GM19239 (cell line): Measurements from ENCODE around the gene GLIS2.
"Not testable (repeated sequence)": the region's sequence is repeated elsewhere in the genome, so short reads cannot be mapped to it uniquely, and the experiment has no call there.

Source experiments
- DNase-seq: peaks from one replicate; pipeline ENCODE4 v3.0.0; 2011; ENCODE audit warnings: low spot score; ENCODE audit not compliant: insufficient read length
- FAIRE-seq: peaks from 2 replicates; lab custom pipeline; 2011; peaks lifted over from hg19 to GRCh38; lab: Jason Lieb, UNC

Gene GLIS2

GRCh38 chr16:4332623-4333307 lies 16.9 kb downstream of the GLIS2 start:
- DNase-seq: no peak
- no peak for FAIRE-seq

- FAIRE-seq (no peak), DNase-seq (no peak)
These were observed 17.4 kb downstream of the GLIS2 start for GRCh38 chr16:4333308-4333638.

GRCh38 chr16:4333714-4334113 lies 17.8 kb downstream of the GLIS2 start:
- not testable (repeated sequence) for FAIRE-seq, DNase-seq

- FAIRE-seq (no peak), DNase-seq (no peak)
These were observed 19.0 kb downstream of the GLIS2 start for GRCh38 chr16:4334724-4335495.

GRCh38 chr16:4336701-4337539 lies 21.1 kb downstream of the GLIS2 start:
- FAIRE-seq: no peak

GRCh38 chr16:4337540-4338088 lies 21.7 kb downstream of the GLIS2 start:
- DNase-seq (no peak), FAIRE-seq (no peak)

More at GRCh38 chr16:4336701-4337539, 21.1 kb downstream of the GLIS2 start:
- no peak for DNase-seq

- FAIRE-seq (no peak), DNase-seq (no peak)
These were observed 22.3 kb downstream of the GLIS2 start for GRCh38 chr16:4338125-4338582.

- no peak for FAIRE-seq
- DNase-seq: no peak
These were observed 22.9 kb downstream of the GLIS2 start for GRCh38 chr16:4338712-4339299.

- DNase-seq (no peak), FAIRE-seq (no peak)
These were observed 23.6 kb downstream of the GLIS2 start for GRCh38 chr16:4339455-4339854.

GRCh38 chr16:4339909-4340308 lies 24.0 kb downstream of the GLIS2 start:
- FAIRE-seq (no peak), DNase-seq (no peak)

- FAIRE-seq (no peak), DNase-seq (no peak)
These were observed 24.6 kb downstream of the GLIS2 start for GRCh38 chr16:4340443-4340842.

GRCh38 chr16:4341250-4341649 lies 25.4 kb downstream of the GLIS2 start:
- FAIRE-seq: no peak
- no peak for DNase-seq

- FAIRE-seq (no peak), DNase-seq (no peak)
These were observed 27.2 kb downstream of the GLIS2 start for GRCh38 chr16:4342866-4343744.

- not testable (repeated sequence) for FAIRE-seq, DNase-seq
These were observed 28.6 kb downstream of the GLIS2 start for GRCh38 chr16:4344300-4344982.

- no peak for FAIRE-seq
- DNase-seq: no peak
These were observed 29.3 kb downstream of the GLIS2 start for GRCh38 chr16:4344983-4345835.

GRCh38 chr16:4345836-4346781 lies 30.2 kb downstream of the GLIS2 start:
- DNase-seq (no peak), FAIRE-seq (no peak)

GRCh38 chr16:4347010-4347409 lies 31.1 kb downstream of the GLIS2 start:
- FAIRE-seq (no peak), DNase-seq (no peak)
